ENCODE results near the gene ELOVL7. TPM values are rescaled to one million over a fixed set of nuclear protein-coding genes. Genes with fewer than 3 reads are reported as not detected.

ELOVL7 gene
- total and polyA plus RNA-seq, 2 donors (not counting 3 experiments of a cell fraction or from before 2014, with no cell fraction given), result 0.01 to 0.09 TPM

- Histone ChIP-seq H3K27ac (ENCODE audit: insufficient read depth, low read depth, low read length) (no peak overlapping the region), H3K9me1 (replicated peaks; ENCODE audit: control insufficient read depth, extremely low read depth, insufficient read depth, low read length) (no peaks in the 10 kb centered on the region), H3K9me3 (replicated peaks; ENCODE audit: control insufficient read depth, insufficient read depth, low read length) (no peaks in the 10 kb centered on the region), H3K27me3 (ENCODE audit: control insufficient read depth in 2 of 2, insufficient read depth in 2 of 2, low read length in 2 of 2) (peaks cover 7 to 9% of the 10 kb centered on the region in 2 experiments), H3K4me1 (ENCODE audit: control insufficient read depth, extremely low read depth, insufficient read depth, low read length) (no peaks in the 10 kb centered on the region), H3K4me3 (replicated peaks in 1 of 3; ENCODE audit: insufficient read depth in 1 of 3, low read depth in 1 of 3, low read length in 3 of 3) (no peak overlapping the region), H2AFZ (ENCODE audit: low read depth, low read length) (no peak overlapping the region), H3K9ac (replicated peaks; ENCODE audit: extremely low read depth, insufficient read depth, low read length) (no peak overlapping the region), H3K4me2 (ENCODE audit: insufficient read depth, low read length) (no peak overlapping the region), H3K36me3 (ENCODE audit: control insufficient read depth in 2 of 2, extremely low read depth in 1 of 2, insufficient read depth in 2 of 2, low read length in 2 of 2) (no peaks in the 10 kb centered on the region), H3K79me2 (ENCODE audit: control insufficient read depth, insufficient read depth, low read length) (no peaks in the 10 kb centered on the region), H4K20me1 (replicated peaks; ENCODE audit: control insufficient read depth, extremely low read depth, insufficient read depth, low read length) (no peaks in the 10 kb centered on the region)
- intact Hi-C loops (cut with micrococcal nuclease), result no loop called here
- TF ChIP-seq FOS (IDR thresholded peaks at IDR 0.05; ENCODE audit: borderline replicate concordance, insufficient read depth, low read length), result no peak
- no peak for TF ChIP-seq MAX (IDR thresholded peaks at IDR 0.05; ENCODE audit: insufficient read depth, insufficient read length)
- TF ChIP-seq JUN (IDR thresholded peaks at IDR 0.05; ENCODE audit: borderline replicate concordance, insufficient read depth, insufficient read length, low read depth), result no peak
- no peak for TF ChIP-seq GATA2 (IDR thresholded peaks at IDR 0.05; ENCODE audit: insufficient read depth, insufficient read length, low read depth, low read length)
- no peak for TF ChIP-seq MYC (IDR thresholded peaks at IDR 0.05; ENCODE audit: low read depth, low read length)
- TF ChIP-seq EZH2 (IDR thresholded peaks at IDR 0.05; ENCODE audit: borderline replicate concordance, low read depth, low read length, severe bottlenecking), result no peak
- no peak for TF ChIP-seq CTCF (IDR thresholded peaks at IDR 0.05; ENCODE audit: extremely low read depth in 1 of 2, insufficient read depth in 1 of 2, low read depth in 1 of 2, low read length in 2 of 2)
- TF ChIP-seq POLR2AphosphoS5 (IDR thresholded peaks at IDR 0.05; ENCODE audit: insufficient read depth, low read depth, low read length), result no peak
- TF ChIP-seq POLR2A (IDR thresholded peaks at IDR 0.05; ENCODE audit: low read depth, low read length), result no peak
- BruUV-seq (replicated peaks), result no TSS peak
- CTCF ChIA-PET, result no interaction called here
- DNase-seq (ENCODE audit: low read depth, low spot score) (no peak), FAIRE-seq (no peak)
- POLR2A ChIA-PET, result no interaction called here
- dilution Hi-C loops (cut with MboI; ENCODE audit: extremely low pct_ligation_motif_present, low sequenced_read_pairs), result no loop called here
Observed at GRCh38 chr5:60833520-60833919, 10.5 kb downstream of the ELOVL7 start.
